ENCODE data around the gene ABI2.
"Not testable (repeated sequence)": the region's sequence is repeated elsewhere in the genome, so short reads cannot be mapped to it uniquely, and the experiment has no call there.

ABI2 gene

GRCh38 chr2:203327901-203328759, at the start of gene ABI2:
Gene ABI2, plus strand, starts transcription at chr2:203328394. Its CDS starts 121 bp downstream, at chr2:203328515.
- peak; percentile 90 for DNase-seq (ENCODE audit: low spot score)

- DNase-seq (ENCODE audit: low spot score): no peak
These were observed 48.9 kb upstream of the ABI2 start for GRCh38 chr2:203279288-203279687.

- DNase-seq (ENCODE audit: low spot score): no peak
These were observed 47.6 kb upstream of the ABI2 start for GRCh38 chr2:203280428-203281064.

- DNase-seq (ENCODE audit: low spot score): no peak
These were observed 46.1 kb upstream of the ABI2 start for GRCh38 chr2:203282101-203282500.

- no peak for DNase-seq (ENCODE audit: low spot score)
These were observed 41.7 kb upstream of the ABI2 start for GRCh38 chr2:203286532-203286931.

DNA sequence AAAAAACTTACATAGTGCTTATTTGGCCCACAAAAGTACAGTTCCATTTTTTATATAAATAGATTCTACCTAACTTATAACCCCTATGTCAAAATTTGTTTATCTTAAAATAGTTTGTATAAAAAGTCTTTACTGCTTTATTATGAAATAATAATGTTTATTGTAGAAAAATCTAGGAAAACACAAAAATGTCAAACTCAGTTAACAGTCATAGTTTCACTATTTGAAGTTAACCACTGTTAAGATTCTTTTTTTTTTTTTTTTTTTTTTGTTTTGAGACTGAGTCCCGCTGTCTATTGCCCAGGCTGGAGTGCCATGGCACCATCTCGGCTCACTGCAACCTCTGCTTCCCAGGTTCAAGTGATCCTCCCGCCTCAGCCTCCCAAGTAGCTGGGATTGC, 26.5 kb upstream of the ABI2 start:
- no peak for DNase-seq (ENCODE audit: low spot score)

- DNase-seq (ENCODE audit: low spot score): not testable (repeated sequence)
These were observed 25.6 kb upstream of the ABI2 start for GRCh38 chr2:203302586-203302985.

- DNase-seq (ENCODE audit: low spot score): no peak
These were observed 17.3 kb upstream of the ABI2 start for GRCh38 chr2:203310688-203311436.

DNA sequence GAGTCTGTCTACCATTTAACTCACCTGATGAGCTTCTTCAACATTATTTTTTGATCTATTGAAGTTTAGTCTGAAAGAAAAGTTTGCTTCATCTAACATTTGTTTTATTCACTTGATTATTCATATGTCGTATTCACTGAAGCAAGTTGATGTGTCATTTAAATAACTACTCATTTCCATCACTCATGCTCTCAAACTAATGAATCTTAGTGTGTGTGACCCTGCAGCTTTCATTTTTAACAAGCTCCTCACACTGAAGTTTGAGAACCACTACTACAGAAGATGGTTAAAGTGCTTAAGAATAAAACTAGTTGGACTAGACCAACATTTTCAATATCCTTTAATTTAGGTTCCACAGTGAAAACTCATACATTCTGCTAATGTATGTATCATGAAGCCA, 1.8 kb upstream of the ABI2 start:
- DNase-seq (ENCODE audit: low spot score): no peak

DNA sequence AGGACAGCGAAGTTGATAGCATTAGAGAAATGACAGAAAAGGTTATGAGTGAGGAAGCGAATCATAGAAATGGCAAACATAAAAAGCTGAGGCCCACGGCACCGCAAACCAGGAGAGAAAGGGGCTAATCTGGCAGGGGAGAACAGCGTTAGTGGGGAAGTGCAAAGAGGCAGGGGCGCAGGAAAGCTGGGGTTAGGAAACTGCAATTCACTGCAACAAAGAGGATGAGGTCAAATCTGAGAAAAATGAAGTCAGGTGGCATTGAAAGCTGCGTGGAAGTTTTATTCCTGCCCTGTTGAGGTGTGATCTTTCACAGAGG, 653 bp upstream of the ABI2 start:
- DNase-seq (ENCODE audit: low spot score): no peak

DNA sequence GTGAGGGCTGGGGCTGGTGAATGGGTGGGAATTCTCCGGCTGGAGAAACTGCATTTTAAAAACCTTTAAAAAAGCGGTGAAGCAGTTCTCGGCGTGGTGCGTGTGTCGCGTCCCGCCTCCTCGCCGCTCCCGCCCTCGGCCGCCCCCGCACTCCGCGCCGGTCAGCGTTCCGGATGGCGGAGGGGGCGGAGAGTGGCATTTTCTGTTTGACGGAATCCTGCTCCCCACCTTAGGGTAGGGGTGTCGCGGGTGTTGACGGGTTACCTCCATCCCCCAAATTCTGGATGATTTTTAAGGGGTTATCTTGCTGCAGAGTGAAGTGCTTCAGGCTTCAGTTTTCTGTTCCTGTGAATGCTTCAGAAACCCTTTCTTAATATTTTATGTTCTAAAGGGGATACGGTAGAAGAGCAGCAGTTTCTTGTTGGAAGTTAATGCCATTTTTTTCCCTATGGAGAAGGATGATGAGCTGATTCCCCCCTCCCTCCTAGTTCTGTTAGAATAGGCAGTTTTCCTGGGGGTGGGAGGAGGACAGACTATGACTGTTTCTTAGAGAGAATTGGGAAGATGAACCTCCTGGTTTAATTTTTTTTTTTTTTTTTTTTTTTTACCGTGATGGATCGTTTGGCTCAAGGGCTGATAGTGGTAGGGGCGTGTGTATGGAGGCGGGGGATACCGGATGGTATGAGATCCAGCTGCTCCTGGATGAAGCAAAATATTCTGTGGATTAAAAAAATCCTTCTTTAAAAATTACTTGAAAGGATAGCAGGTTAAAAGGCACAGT, 756 bp downstream of the ABI2 start:
- DNase-seq (ENCODE audit: low spot score): peak; percentile 35

DNA sequence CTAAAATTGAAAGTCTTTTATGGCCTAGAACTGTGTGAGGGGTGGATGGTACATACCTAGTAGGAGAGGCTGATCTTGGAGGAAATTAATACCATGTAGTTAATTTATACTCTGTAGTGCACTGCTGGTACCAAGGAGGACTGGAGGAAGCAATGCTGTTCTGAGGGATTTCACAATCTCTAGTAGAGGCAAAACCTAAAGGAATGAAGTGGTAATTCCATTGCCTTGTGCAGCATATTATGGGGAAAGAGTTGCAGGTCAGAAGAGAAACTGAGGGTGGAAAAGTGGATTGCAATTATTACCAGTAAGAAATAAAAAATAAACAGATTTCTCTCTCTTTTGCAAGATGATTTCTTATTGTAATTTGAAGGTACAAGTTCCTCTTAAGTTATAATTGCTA, 2.2 kb downstream of the ABI2 start:
- DNase-seq (ENCODE audit: low spot score): no peak

DNA sequence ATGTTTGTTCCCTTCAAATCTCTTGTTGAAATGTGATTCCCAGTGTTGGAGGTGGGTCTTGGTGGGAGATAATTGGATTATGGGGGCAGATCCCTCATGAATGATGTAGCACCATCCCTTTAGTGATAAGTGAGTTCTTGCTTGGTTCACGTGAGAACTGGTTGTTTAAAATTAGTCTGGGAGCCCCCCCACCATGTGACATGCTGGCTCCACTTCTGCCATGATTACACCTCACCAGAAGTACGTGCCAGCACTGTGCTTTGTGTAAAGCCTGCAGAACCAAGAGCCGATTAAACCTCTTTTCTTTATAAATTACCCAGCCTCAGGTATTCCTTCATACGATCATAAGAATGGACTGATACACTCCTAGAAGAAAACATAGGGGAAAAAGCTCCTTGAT, 10.1 kb downstream of the ABI2 start:
- no peak for DNase-seq (ENCODE audit: low spot score)

- no peak for DNase-seq (ENCODE audit: low spot score)
These were observed 12.7 kb downstream of the ABI2 start for GRCh38 chr2:203340791-203341487.

DNA sequence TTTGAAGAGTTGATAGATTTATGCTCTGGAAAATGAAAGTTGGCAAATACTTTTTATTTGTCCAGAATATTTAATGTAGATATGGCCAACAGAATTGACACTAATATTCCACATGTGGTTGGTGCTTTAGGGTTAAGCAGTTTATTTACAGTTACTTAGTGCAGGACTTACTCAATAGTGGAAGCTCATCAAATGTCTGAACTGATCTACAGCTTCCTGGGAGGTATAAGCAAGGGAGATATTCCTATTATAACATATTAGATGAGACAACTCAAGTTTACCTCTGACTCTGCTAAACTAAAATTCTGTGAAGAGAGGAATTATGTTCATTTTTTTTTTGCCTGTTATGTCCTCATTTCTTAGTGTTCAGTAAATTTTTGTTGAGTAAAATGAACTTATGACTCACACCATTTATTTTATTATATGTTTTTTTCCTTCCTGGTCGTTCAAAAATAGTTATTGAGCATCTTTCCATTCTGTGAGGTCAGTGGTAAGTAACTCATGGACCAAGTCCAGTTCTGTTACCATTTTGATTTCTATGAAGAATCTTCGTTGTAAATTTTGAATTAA, 13.6 kb downstream of the ABI2 start:
- no peak for DNase-seq (ENCODE audit: low spot score)

GRCh38 chr2:203342374-203342773, 14.2 kb downstream of the ABI2 start:
- DNase-seq (ENCODE audit: low spot score): not testable (repeated sequence)

GRCh38 chr2:203344667-203345066, 16.5 kb downstream of the ABI2 start:
- DNase-seq (ENCODE audit: low spot score): no peak

DNA sequence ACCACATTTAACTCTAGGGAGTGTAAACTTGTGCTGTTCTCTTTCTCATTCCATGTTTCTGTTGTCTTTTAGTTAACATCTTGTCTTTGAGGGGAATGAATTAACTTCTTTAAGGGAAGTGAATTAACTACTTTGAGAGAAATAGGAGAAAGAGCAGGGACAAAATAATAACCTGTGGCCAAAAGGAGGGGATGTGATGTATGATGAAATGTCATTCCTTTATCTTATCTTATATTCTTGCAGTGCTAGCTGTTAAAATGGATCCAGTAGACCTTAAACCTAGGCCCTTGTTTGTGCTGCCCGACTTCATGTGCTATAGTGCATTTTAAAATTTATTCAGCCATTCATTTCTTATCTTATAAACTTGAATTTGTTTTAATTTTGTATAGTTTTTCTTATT, 18.4 kb downstream of the ABI2 start:
- no peak for DNase-seq (ENCODE audit: low spot score)

GRCh38 chr2:203347375-203347774, 19.2 kb downstream of the ABI2 start:
- no peak for DNase-seq (ENCODE audit: low spot score)

DNA sequence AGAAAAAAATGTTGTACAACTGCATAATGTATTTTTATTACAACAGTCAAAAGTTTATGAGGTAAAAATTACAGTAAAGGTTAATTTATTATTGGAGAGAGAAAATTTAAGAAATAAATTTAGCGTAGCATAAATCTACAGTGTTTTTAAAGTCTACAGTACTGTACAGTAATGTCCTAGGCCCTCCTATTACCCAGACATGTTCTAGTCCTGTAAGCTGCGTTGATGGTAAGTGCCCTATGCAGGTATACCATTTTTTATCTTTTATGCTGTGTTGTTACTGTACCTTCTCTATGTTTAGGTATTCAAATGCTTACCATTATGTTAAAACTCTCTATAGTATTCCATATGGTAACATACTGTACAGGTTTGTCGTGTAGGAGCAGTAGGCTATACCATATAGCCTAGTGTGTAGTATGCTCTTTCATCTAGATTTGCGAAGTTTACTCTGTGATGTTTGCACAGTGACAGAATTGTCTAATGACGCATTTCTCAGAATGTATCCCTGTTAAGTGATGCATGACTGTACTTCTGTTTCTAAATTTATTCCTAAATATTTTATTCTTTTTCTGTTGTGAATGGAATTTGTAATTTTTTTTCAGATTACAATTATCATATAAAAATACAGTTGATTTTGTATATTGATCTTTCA, 24.5 kb downstream of the ABI2 start:
- no peak for DNase-seq (ENCODE audit: low spot score)

DNA sequence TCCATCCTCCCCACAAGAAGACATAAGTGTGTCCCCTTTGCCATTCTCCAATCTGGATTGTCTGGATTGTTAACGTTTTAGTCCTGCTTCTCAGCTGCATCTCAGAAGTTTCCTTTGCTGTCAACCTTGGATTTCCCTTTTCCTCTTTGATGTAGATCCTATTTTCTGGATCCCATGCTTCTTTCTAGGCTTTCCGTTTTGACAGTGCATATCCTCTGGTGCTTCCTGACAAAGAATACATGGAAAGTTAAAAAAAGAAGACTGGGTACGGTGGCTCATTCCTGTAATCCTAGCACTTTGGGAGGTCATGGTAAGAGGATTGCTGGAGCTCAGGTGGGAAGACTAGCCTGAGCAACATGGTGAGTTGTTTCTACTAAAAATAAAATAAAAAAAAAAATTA, 26.8 kb downstream of the ABI2 start:
- no peak for DNase-seq (ENCODE audit: low spot score)
